ENCODE measurements around the gene TRPM4. TPM values are rescaled to one million over a fixed set of nuclear protein-coding genes. Genes with fewer than 3 reads are reported as not detected.

TRPM4 gene
- under 1 TPM; 0.40 to 0.54 TPM for total RNA-seq

- TF ChIP-seq CTCF (IDR thresholded peaks at IDR 0.05): no peak
- H3K27me3 Mint-ChIP-seq: peaks cover 53% of the 10 kb centered on the region
- H3K27ac Mint-ChIP-seq: no peak within 1 kb of the TSS
- peaks cover 7% of the 10 kb centered on the region for H3K4me1 Mint-ChIP-seq (ENCODE audit: low read depth)
- CTCF ChIA-PET: no interaction called here
- no peak within 1 kb of the TSS for H3K4me3 Mint-ChIP-seq
- POLR2A ChIA-PET: no interaction called here
- DNase-seq (peak; percentile 63), ATAC-seq (peak; percentile 82)
- peaks cover 2% of the 10 kb centered on the region for H3K9me3 Mint-ChIP-seq
- intact Hi-C loops (cut with micrococcal nuclease): no loop called here
- no peaks in the 10 kb centered on the region for H3K36me3 Mint-ChIP-seq (ENCODE audit: low read depth)
These were observed at the start of gene TRPM4 for GRCh38 chr19:49157445-49158224. TSS of gene TRPM4 (plus strand) at chr19:49157792. CDS start at chr19:49157867, 75 bp downstream.

- H3K36me3 Mint-ChIP-seq (ENCODE audit: low read depth): peaks cover 35% of the 10 kb centered on the region
- peaks cover 14% of the 10 kb centered on the region for H3K4me1 Mint-ChIP-seq (ENCODE audit: low read depth)
- ChIA-PET CTCF (interaction anchor here (1.2 to 4.8 kb wide), 2 partner anchors 11 to 37 kb away, joined by 3 to 30 read pairs; no protein-coding TSS in a partner anchor), POLR2A (interaction anchor here (1.7 to 2.3 kb wide), 3 partner anchors 9 to 14 kb away, joined by 6 to 8 read pairs (median 7); no protein-coding TSS in a partner anchor)
- H3K9me3 Mint-ChIP-seq: no peaks in the 10 kb centered on the region
- no peaks in the 10 kb centered on the region for H3K27me3 Mint-ChIP-seq
- intact Hi-C loops (cut with micrococcal nuclease): no loop called here
- no peak overlapping the region for H3K27ac Mint-ChIP-seq
- no peak overlapping the region for H3K4me3 Mint-ChIP-seq
- ATAC-seq (no peak), DNase-seq (no peak)
- no peak for TF ChIP-seq CTCF (IDR thresholded peaks at IDR 0.05)
These were observed 48.5 kb upstream of the TRPM4 start for GRCh38 chr19:49109051-49109450.

GRCh38 chr19:49109569-49110233, 47.9 kb upstream of the TRPM4 start:
- Mint-ChIP-seq H3K4me1 (ENCODE audit: low read depth) (peaks cover 14% of the 10 kb centered on the region), H3K9me3 (no peaks in the 10 kb centered on the region), H3K27ac (no peak overlapping the region), H3K27me3 (no peaks in the 10 kb centered on the region), H3K36me3 (ENCODE audit: low read depth) (peaks cover 33% of the 10 kb centered on the region), H3K4me3 (no peak overlapping the region)
- no peak for TF ChIP-seq CTCF (IDR thresholded peaks at IDR 0.05)
- ATAC-seq: no peak
- intact Hi-C loops (cut with micrococcal nuclease): no loop called here
- ChIA-PET CTCF (interaction anchor here (4.8 kb wide), 1 partner anchor 11 kb away, joined by 30 read pairs; no protein-coding TSS in a partner anchor), POLR2A (interaction anchor here (0.8 to 2.3 kb wide), 4 partner anchors 8 to 15 kb away, joined by 3 to 8 read pairs (median 6); no protein-coding TSS in a partner anchor)
- no peak for DNase-seq

- DNase-seq (no peak), ATAC-seq (no peak)
- Mint-ChIP-seq H3K27me3 (no peaks in the 10 kb centered on the region), H3K4me1 (ENCODE audit: low read depth) (peaks cover 18% of the 10 kb centered on the region), H3K9me3 (no peaks in the 10 kb centered on the region), H3K36me3 (ENCODE audit: low read depth) (peaks cover 26% of the 10 kb centered on the region), H3K4me3 (no peak overlapping the region), H3K27ac (no peak overlapping the region)
- POLR2A ChIA-PET: interaction anchor here (2.0 kb wide), 1 partner anchor 16 kb away, joined by 6 read pairs; no protein-coding TSS in a partner anchor
- CTCF ChIA-PET: interaction anchor here (4.8 kb wide), 1 partner anchor 12 kb away, joined by 30 read pairs; no protein-coding TSS in a partner anchor
- intact Hi-C loops (cut with micrococcal nuclease): no loop called here
- no peak for TF ChIP-seq CTCF (IDR thresholded peaks at IDR 0.05)
These were observed 47.0 kb upstream of the TRPM4 start for GRCh38 chr19:49110567-49110966.
